ENCODE measurements around the gene HCN4.

The HCN4 gene

DNA sequence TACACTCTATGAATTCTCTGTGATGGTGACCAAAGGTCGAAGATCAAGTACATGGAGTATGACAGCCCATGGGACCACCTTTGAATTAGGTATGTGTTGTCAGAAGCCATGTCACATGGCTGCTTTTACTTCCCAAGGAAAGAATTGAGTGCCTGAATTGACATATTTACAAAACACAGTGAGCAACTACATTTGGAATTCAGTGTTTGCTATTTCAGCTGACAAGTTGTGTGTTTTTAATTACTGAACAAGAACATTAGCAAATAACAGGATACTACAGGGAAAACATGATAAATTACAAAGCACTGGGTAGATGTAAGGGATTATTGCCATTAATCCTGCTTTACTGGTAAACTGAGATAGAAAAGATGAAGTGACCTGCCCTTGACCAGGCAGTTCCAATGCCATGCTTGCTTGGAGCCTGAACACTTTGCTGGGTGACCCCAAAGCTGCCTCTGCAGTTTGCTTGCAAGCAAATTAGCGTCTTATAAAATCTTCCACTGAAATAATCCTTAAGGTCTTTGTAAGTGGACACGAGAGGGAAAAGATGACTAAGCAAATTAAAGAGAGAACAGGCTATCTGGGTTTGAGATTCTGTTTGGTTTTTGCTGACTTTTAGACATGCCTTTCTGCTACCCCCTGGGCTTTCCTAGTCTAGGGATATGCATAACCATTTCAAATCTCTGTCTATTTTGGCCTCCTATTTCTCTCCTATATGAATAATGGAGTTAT lies 98.2 kb downstream of the HCN4 start:
- no peaks in the 10 kb centered on the region for H3K9me3 ChIP-seq
- H3K27ac ChIP-seq, result no peak overlapping the region
- no peak overlapping the region for H3K4me3 ChIP-seq
- peaks cover 23 to 50% (median 25%) of the 10 kb centered on the region in 3 donors for H3K36me3 ChIP-seq
- TF ChIP-seq, protein P1, sequence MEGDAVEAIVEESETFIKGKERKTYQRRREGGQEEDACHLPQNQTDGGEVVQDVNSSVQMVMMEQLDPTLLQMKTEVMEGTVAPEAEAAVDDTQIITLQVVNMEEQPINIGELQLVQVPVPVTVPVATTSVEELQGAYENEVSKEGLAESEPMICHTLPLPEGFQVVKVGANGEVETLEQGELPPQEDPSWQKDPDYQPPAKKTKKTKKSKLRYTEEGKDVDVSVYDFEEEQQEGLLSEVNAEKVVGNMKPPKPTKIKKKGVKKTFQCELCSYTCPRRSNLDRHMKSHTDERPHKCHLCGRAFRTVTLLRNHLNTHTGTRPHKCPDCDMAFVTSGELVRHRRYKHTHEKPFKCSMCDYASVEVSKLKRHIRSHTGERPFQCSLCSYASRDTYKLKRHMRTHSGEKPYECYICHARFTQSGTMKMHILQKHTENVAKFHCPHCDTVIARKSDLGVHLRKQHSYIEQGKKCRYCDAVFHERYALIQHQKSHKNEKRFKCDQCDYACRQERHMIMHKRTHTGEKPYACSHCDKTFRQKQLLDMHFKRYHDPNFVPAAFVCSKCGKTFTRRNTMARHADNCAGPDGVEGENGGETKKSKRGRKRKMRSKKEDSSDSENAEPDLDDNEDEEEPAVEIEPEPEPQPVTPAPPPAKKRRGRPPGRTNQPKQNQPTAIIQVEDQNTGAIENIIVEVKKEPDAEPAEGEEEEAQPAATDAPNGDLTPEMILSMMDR (IDR thresholded peaks at IDR 0.05), result no peak
- no peaks in the 10 kb centered on the region for H3K4me1 ChIP-seq
- intact Hi-C loops (cut with DNase I; ENCODE audit: low total_unique reads), result loop anchor here (10.0 kb wide), 1 partner anchor 486 kb away; the partner anchor contains the start of gene ADPGK
- no peaks in the 10 kb centered on the region for H3K27me3 ChIP-seq
- DNase-seq, result no peak

Data from tibial artery (tissue), 4 donors.